ENCODE data around the gene BICC1. TPM values are rescaled to one million over a fixed set of nuclear protein-coding genes. Genes with fewer than 3 reads are reported as not detected.

BICC1 gene
- total RNA-seq, 1 experiment from 2014 or later = 7.2 TPM

GRCh38 chr10:58653139-58653538 lies 140.5 kb downstream of the BICC1 start:
- no peak for DNase-seq (ENCODE audit: low read depth, low spot score)
- in situ Hi-C loops (cut with HindIII; ENCODE audit: low pct_unique_long_range_greater_than_20kb, low sequenced_read_pairs) = no loop called here

GRCh38 chr10:58660575-58661255 lies 148.0 kb downstream of the BICC1 start:
- in situ Hi-C loops (cut with HindIII; ENCODE audit: low pct_unique_long_range_greater_than_20kb, low sequenced_read_pairs) = no loop called here
- no peak for DNase-seq (ENCODE audit: low read depth, low spot score)

- no peak for DNase-seq (ENCODE audit: low read depth, low spot score)
- in situ Hi-C loops (cut with HindIII; ENCODE audit: low pct_unique_long_range_greater_than_20kb, low sequenced_read_pairs) = no loop called here
Observed at GRCh38 chr10:58661336-58661735, 148.7 kb downstream of the BICC1 start.

- no peak for DNase-seq (ENCODE audit: low read depth, low spot score)
- in situ Hi-C loops (cut with HindIII; ENCODE audit: low pct_unique_long_range_greater_than_20kb, low sequenced_read_pairs) = no loop called here
Observed at GRCh38 chr10:58661902-58662301, 149.2 kb downstream of the BICC1 start.

DNA sequence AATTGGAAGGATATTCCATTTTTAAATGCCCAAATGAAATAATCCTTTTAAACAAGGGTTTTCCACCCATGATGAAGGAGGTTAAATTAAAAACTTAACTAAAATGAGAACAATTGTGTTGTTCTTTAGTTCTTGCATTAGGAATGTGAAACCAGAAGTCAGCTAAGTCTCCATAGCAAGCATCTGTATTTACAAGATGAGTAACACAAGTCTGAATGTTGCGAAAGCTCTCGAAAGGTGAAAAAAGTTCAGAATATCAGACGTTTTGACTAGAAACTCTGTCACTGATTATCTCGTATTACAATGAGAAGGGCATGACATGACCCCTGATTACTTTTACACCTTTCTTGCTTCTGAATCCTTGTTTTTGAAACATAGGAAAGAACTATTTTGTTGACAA lies 149.6 kb downstream of the BICC1 start:
- no peak for DNase-seq (ENCODE audit: low read depth, low spot score)
- in situ Hi-C loops (cut with HindIII; ENCODE audit: low pct_unique_long_range_greater_than_20kb, low sequenced_read_pairs) = no loop called here

DNA sequence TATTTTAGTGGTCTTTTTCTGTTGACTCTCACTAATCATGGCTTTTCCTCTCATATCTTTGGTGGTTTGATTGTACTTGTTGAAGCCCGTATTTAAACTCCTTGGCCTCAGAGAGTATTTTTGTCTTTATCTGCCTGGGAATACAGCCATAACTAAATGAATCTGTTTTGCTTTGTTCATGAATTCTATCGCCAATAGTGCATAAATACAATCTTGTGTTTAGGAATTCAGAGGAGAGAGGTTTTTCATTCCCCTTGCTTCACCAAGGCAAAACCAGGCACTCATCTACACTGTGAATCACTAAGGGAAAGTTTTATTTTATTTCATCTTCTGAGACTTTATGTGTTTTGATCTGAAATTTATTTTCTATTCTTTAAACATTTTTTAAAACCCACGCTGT lies 152.7 kb downstream of the BICC1 start:
- in situ Hi-C loops (cut with HindIII; ENCODE audit: low pct_unique_long_range_greater_than_20kb, low sequenced_read_pairs) = no loop called here

GRCh38 chr10:58666024-58666423 lies 153.4 kb downstream of the BICC1 start:
- in situ Hi-C loops (cut with HindIII; ENCODE audit: low pct_unique_long_range_greater_than_20kb, low sequenced_read_pairs) = no loop called here
- DNase-seq (ENCODE audit: low read depth, low spot score) = no peak

More for the DNA sequence above, 152.7 kb downstream of the BICC1 start:
- DNase-seq (ENCODE audit: low read depth, low spot score) = no peak

DNA sequence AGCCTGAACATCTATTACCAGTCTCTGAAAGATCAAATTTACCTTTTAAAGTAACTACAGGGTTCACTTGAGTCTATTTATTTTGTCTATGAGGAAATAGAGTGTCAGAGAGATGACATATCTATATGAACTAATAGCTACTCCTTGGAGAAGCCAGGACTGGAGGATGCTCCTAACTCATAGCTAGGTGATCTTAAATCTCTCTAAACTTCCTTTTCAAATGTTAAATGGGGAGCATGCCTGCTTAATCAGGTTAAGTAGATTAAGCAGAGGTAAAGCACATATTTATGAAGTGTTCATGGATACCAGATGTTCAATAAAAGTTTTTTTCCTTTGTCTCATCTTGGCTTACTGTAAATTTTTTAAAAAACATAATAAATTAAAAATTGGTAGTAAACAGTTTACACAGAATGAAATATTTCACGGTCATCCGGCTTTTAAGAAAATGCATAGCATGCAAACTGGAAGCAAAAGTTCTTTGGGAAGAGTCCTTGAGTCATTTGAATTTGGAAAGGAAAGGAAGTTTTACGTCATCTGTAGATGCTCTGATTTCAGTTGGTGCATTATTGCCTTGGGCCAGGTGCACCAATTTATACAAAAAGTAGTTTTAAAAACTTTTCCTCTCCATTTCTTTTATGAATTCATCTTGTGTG lies 155.1 kb downstream of the BICC1 start:
- no peak for DNase-seq (ENCODE audit: low read depth, low spot score)
- in situ Hi-C loops (cut with HindIII; ENCODE audit: low pct_unique_long_range_greater_than_20kb, low sequenced_read_pairs) = no loop called here

- no peak for DNase-seq (ENCODE audit: low read depth, low spot score)
- in situ Hi-C loops (cut with HindIII; ENCODE audit: low pct_unique_long_range_greater_than_20kb, low sequenced_read_pairs) = no loop called here
Observed at GRCh38 chr10:58672845-58673244, 160.2 kb downstream of the BICC1 start.

GRCh38 chr10:58674251-58674650 lies 161.6 kb downstream of the BICC1 start:
- in situ Hi-C loops (cut with HindIII; ENCODE audit: low pct_unique_long_range_greater_than_20kb, low sequenced_read_pairs) = no loop called here
- DNase-seq (ENCODE audit: low read depth, low spot score) = no peak

DNA sequence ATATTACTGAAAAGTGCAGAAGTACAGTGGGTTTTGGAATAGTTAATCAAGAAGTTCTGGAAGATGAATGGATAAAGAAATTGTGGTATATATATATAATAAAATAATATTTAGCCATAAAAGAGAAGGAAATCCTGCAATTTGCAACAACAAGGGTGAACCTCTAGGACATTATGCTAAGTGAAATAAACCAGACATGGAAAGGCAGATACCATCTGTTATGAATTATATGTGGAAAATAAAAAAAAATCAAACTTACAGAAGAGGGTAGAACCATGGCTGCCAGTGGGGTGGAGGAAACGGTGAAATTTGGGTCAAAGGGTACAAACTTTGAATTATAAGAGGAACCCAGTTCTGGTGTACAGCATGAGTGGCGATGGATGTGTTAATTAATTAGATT lies 162.6 kb downstream of the BICC1 start:
- no peak for DNase-seq (ENCODE audit: low read depth, low spot score)
- in situ Hi-C loops (cut with HindIII; ENCODE audit: low pct_unique_long_range_greater_than_20kb, low sequenced_read_pairs) = no loop called here

- no peak for DNase-seq (ENCODE audit: low read depth, low spot score)
- in situ Hi-C loops (cut with HindIII; ENCODE audit: low pct_unique_long_range_greater_than_20kb, low sequenced_read_pairs) = no loop called here
Observed at GRCh38 chr10:58691528-58691927, 178.9 kb downstream of the BICC1 start.

- in situ Hi-C loops (cut with HindIII; ENCODE audit: low pct_unique_long_range_greater_than_20kb, low sequenced_read_pairs) = no loop called here
Observed at GRCh38 chr10:58693919-58694318, 181.2 kb downstream of the BICC1 start.

GRCh38 chr10:58695022-58695421 lies 182.3 kb downstream of the BICC1 start:
- DNase-seq (ENCODE audit: low read depth, low spot score) = no peak
- in situ Hi-C loops (cut with HindIII; ENCODE audit: low pct_unique_long_range_greater_than_20kb, low sequenced_read_pairs) = no loop called here

More at GRCh38 chr10:58693919-58694318, 181.2 kb downstream of the BICC1 start:
- DNase-seq (ENCODE audit: low read depth, low spot score) = no peak

DNA sequence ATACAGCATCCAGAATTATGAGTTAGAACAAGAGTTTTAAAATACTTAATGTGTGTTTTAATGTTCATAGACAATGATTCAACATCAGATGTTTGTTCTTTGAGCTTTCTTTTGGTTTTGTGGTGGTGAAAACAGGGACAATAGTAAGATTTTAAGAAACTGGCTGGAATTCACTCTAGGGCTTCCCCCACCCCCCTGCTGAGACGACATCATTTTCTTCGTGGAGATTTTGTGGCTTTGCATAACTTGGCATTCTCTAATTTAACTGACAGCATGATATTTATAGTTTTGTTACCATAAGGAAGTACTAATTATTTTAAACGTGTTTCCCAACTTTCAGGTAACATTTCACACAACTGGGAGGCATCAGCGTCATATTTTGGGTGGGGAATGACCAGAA lies 184.1 kb downstream of the BICC1 start:
- DNase-seq (ENCODE audit: low read depth, low spot score) = no peak
- in situ Hi-C loops (cut with HindIII; ENCODE audit: low pct_unique_long_range_greater_than_20kb, low sequenced_read_pairs) = no loop called here

DNA sequence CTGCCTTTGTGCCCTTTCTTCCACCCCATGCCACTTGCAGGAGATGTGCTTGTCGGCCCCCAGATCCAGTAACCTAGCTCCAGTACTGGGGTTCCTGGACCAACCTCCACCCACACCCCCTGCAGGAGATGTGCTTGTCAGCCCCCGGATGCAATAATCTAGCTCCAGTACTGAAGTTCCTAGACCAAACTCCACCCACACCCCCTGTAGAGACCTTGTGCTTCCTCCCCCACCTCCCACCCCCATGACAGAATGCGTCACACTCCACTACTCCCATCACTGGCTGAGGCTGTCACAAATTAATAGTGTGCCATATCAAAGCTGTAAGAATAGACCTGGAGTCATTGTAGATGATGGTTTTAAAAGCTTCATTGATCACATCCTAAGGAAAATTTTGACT lies 185.0 kb downstream of the BICC1 start:
- DNase-seq (ENCODE audit: low read depth, low spot score) = no peak
- in situ Hi-C loops (cut with HindIII; ENCODE audit: low pct_unique_long_range_greater_than_20kb, low sequenced_read_pairs) = no loop called here

GRCh38 chr10:58698777-58699356 lies 186.2 kb downstream of the BICC1 start:
- in situ Hi-C loops (cut with HindIII; ENCODE audit: low pct_unique_long_range_greater_than_20kb, low sequenced_read_pairs) = no loop called here
- no peak for DNase-seq (ENCODE audit: low read depth, low spot score)

DNA sequence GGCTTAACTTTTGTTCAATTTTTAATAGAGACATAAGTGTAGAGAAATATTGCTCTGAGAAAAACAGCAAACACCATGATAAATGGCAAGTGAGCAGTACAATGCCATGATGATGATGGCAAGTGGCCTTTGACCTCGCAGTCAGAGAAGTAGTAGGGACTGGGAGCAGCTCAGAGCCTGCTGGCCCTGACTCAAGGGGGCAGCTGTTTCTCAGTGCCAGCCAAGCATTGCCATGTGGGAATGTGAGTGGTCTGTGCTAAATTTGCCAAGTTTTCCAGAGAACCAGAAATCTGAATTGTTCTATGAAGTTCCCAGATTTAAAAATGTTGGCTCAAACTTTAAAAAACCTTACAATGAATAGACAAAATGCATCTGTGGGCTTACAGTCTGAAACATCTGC lies 187.9 kb downstream of the BICC1 start:
- no peak for DNase-seq (ENCODE audit: low read depth, low spot score)
- in situ Hi-C loops (cut with HindIII; ENCODE audit: low pct_unique_long_range_greater_than_20kb, low sequenced_read_pairs) = no loop called here
